ENCODE results near the gene RASAL3. TPM values are rescaled to one million over a fixed set of nuclear protein-coding genes. Genes with fewer than 3 reads are reported as not detected.

The RASAL3 gene
- total and polyA plus RNA-seq, 2 of the 8 experiments (the other 6 are each of a cell fraction or from before 2014, with no cell fraction given), result 0.19 to 0.63 TPM

DNA sequence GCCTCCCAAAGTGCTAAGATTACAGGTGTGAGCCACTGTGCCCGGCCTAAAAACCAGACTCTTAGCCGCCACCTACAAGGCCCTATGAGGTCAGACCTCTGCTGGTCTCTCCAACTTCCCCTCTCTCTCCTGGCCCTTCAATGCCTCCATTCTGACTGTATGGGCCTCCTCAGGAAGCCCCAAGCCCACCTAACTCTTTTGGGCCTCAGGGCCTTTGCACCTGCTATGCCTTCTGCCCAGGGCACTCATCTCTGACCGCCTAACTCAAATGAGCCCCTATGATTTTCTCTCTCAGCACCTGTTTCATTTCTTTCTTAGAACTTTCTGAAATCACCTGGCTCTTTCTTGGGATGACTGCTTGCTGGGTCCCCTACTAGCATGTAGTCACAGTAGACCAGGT, 21.0 kb downstream of the RASAL3 start:
- Histone ChIP-seq H3K27me3 (replicated peaks in 1 of 4; ENCODE audit: control insufficient read depth in 3 of 4, extremely low read depth in 1 of 4, insufficient read depth in 3 of 4, low read length in 3 of 4) (0 out of 7 replicates have a peak, but pooled peaks cover 0 to 1% (median 0%) of the 10 kb centered on the region in 4 experiments), H3K9me3 (ENCODE audit: insufficient read depth in 2 of 2, low read depth in 1 of 2, low read length in 1 of 2) (no peaks in the 10 kb centered on the region), H4K8ac (ENCODE audit: extremely low read depth, insufficient read depth, low read length) (no peak overlapping the region), H3K14ac (ENCODE audit: insufficient read length) (no peak overlapping the region), H2AK5ac (ENCODE audit: low read depth, low read length) (no peak overlapping the region), H4K5ac (ENCODE audit: insufficient read length, low read depth, low read length) (no peak overlapping the region), H3K4ac (replicated peaks; ENCODE audit: insufficient read length, low read depth, low read length) (no peak overlapping the region), H3K27ac (ENCODE audit: low read depth, low read length) (no peak overlapping the region), H3K4me2 (ENCODE audit: insufficient read depth in 1 of 2, low read depth in 2 of 2, low read length in 2 of 2) (no peak overlapping the region), H3K56ac (replicated peaks; ENCODE audit: insufficient read length, low read depth, low read length) (no peak overlapping the region), H3K9ac (replicated peaks in 1 of 4; ENCODE audit: extremely low read depth in 1 of 4, low read depth in 3 of 4, low read length in 3 of 4) (no peak overlapping the region), H3K4me1 (replicated peaks in 1 of 4; ENCODE audit: control insufficient read depth in 3 of 4, insufficient read depth in 4 of 4, low read length in 3 of 4) (peaks cover 0 to under 1% (median 0%) of the 10 kb centered on the region in 4 experiments; a peak in 5 of 7 replicates), H3K79me2 (ENCODE audit: control insufficient read depth in 1 of 2, insufficient read depth in 2 of 2, low read length in 2 of 2) (no peaks in the 10 kb centered on the region), H2BK120ac (replicated peaks; ENCODE audit: low read depth, low read length) (no peak overlapping the region), H3K36me3 (ENCODE audit: control insufficient read depth in 2 of 4, insufficient read depth in 4 of 4, low read length in 3 of 4) (no peaks in the 10 kb centered on the region), H2BK15ac (ENCODE audit: low read length) (no peak overlapping the region), H4K20me1 (replicated peaks in 1 of 2; ENCODE audit: control insufficient read depth in 1 of 2, insufficient read depth in 2 of 2, low read length in 2 of 2) (no peaks in the 10 kb centered on the region), H3K4me3 (ENCODE audit: extremely low read depth in 1 of 4, insufficient read depth in 2 of 4, low read depth in 3 of 4, low read length in 4 of 4) (no peak overlapping the region), H3K23me2 (ENCODE audit: low read depth, low read length) (no peaks in the 10 kb centered on the region), H2AFZ (ENCODE audit: low read length) (no peak overlapping the region), H2BK5ac (ENCODE audit: low read depth, low read length) (no peak overlapping the region), H2BK20ac (ENCODE audit: low read length) (no peak overlapping the region), H2BK12ac (ENCODE audit: low read depth, low read length) (no peak overlapping the region), H3K23ac (ENCODE audit: insufficient read length) (no peak overlapping the region), H3K18ac (ENCODE audit: extremely low read depth, low read length) (no peak overlapping the region), H4K91ac (replicated peaks; ENCODE audit: insufficient read length, low read length) (no peak overlapping the region), H3K79me1 (ENCODE audit: low read depth, low read length) (no peaks in the 10 kb centered on the region)
- TF ChIP-seq POU5F1 (IDR thresholded peaks at IDR 0.05; ENCODE audit: low read depth, low read length), result no peak
- no peak for TF ChIP-seq EGR1 (IDR thresholded peaks at IDR 0.05; ENCODE audit: borderline replicate concordance, low read depth, low read length)
- TF ChIP-seq, protein P1, sequence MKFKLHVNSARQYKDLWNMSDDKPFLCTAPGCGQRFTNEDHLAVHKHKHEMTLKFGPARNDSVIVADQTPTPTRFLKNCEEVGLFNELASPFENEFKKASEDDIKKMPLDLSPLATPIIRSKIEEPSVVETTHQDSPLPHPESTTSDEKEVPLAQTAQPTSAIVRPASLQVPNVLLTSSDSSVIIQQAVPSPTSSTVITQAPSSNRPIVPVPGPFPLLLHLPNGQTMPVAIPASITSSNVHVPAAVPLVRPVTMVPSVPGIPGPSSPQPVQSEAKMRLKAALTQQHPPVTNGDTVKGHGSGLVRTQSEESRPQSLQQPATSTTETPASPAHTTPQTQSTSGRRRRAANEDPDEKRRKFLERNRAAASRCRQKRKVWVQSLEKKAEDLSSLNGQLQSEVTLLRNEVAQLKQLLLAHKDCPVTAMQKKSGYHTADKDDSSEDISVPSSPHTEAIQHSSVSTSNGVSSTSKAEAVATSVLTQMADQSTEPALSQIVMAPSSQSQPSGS (IDR thresholded peaks at IDR 0.05; ENCODE audit: low read length), result no peak
- no peak for TF ChIP-seq MAFK (IDR thresholded peaks at IDR 0.05; ENCODE audit: low read depth, low read length)
- no peak for TF ChIP-seq CBX8 (IDR thresholded peaks at IDR 0.05; ENCODE audit: borderline replicate concordance, low read depth, low read length)
- TF ChIP-seq CHD2 (IDR thresholded peaks at IDR 0.05; ENCODE audit: low read length), result no peak
- TF ChIP-seq TCF12 (IDR thresholded peaks at IDR 0.05; ENCODE audit: low read depth, low read length), result no peak
- no peak for TF ChIP-seq RBBP5 (IDR thresholded peaks at IDR 0.05; ENCODE audit: borderline replicate concordance, low read depth, low read length)
- TF ChIP-seq BRCA1 (IDR thresholded peaks at IDR 0.05; ENCODE audit: low read depth, low read length), result no peak
- TF ChIP-seq RNF2 (IDR thresholded peaks at IDR 0.05; ENCODE audit: borderline replicate concordance, low read depth, low read length, missing control alignments, poor library complexity, severe bottlenecking), result no peak
- FAIRE-seq, result no peak
- DNase-seq (ENCODE audit: low read depth in 1 of 2, low spot score in 2 of 2), result no peak
- CTCF ChIA-PET (ENCODE audit: partially characterized antibody), result no interaction called here
- POLR2A ChIA-PET (ENCODE audit: partially characterized antibody), result interaction anchor here (1.1 to 1.2 kb wide), 2 partner anchors 9 to 14 kb away, joined by 4 read pairs; no protein-coding TSS in a partner anchor
- 86% methylated on average over 3 of the region's 3 CpGs; no CpG with 5 or more reads in 1 of the 2 experiments for WGBS, 2 experiments (ENCODE audit: extremely low coverage in 1 of 2, insufficient coverage in 1 of 2, insufficient read length in 1 of 2, insufficient replicate concordance in 2 of 2, low coverage in 1 of 2, low lambda C conversion rate in 2 of 2, missing lambda C conversion rate in 1 of 2)

Measured in H1 (cell line).